ENCODE results near the gene MTAP.

Gene MTAP

DNA sequence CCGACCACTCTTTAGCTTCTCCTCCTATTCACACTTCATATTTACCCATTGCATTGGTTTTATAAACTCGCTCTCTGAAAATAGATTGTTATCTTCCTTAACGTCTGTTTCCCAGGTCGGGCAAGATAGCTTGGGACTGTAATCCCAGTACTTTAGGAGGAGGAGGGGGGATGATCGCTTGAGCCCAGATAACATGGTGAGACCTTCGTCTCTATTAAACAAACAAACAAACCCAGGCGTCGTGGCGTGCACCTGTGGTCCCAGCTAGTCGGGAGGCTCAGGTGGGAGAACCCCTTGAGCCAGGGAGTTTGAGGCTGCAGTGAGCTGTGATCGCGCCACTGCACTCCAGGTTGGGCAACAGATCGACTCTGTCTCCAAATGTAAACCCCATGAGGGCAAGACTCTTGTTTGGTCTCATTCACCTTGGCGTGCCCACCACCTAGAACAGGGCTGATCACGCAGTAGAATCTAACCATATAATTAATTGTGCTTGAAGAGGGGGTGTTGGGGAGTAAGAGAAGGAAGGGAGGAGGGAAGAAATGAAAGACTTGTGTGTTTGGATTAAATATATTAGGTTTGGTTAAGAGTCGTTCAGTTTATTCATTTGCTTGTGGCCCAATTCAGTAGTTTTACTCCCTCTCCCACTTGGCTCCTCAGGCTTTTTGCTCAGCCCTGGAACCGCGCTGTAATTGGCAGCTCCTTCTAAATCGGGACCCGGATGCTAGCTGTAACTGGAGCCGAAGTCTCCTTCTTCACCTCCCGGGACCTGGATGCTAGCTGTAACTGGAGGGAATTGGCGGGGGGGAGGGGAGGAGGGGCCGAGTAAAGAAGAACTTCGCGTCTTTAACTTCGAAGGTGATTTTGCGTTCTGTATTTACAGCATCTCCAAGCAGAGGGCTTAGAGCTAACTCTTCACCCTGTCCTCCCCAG, 166.8 kb downstream of the MTAP start:
- DNase-seq (ENCODE audit: low spot score) = no peak

DNA sequence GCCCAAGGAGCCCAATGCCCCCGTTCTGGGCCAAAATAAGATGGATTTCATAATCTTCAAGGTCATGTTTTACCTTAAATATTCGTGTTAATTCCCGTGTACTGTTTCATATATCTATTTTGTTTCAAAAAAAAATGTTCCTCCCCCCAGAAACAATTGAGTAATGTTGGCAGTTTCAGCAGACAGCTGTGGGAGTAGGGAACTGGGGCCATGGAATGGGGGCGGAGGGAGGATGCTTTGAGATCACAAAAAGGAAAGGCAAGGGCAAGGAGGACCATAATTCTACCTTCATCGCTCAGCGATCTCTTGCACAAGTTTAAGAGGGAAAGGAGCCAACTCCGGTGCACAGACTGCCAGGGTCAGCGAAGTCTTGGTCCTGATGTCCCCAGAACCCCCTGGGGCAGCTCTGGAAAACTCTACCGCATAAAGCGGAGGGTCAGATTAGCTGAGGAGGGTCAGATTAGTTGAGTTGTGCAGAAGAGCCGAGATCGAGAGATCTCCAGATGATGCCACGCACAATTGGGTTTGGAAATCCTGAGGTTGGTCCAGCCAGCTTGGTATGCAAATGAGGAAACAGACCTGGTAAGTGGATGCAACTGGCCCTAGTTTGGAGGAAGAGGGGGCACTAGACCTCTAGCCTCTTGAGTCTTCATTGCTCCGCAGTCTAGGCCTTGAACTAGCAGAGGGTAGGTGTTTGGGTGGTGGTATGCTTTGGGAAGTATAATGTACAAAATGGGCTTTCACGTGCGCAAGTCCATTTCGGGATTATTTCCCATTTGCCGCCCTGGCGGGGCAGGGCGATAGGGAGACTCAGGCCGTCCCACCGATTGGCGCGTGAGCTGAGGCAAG, 167.7 kb downstream of the MTAP start:
- DNase-seq (ENCODE audit: low spot score) = no peak

DNA sequence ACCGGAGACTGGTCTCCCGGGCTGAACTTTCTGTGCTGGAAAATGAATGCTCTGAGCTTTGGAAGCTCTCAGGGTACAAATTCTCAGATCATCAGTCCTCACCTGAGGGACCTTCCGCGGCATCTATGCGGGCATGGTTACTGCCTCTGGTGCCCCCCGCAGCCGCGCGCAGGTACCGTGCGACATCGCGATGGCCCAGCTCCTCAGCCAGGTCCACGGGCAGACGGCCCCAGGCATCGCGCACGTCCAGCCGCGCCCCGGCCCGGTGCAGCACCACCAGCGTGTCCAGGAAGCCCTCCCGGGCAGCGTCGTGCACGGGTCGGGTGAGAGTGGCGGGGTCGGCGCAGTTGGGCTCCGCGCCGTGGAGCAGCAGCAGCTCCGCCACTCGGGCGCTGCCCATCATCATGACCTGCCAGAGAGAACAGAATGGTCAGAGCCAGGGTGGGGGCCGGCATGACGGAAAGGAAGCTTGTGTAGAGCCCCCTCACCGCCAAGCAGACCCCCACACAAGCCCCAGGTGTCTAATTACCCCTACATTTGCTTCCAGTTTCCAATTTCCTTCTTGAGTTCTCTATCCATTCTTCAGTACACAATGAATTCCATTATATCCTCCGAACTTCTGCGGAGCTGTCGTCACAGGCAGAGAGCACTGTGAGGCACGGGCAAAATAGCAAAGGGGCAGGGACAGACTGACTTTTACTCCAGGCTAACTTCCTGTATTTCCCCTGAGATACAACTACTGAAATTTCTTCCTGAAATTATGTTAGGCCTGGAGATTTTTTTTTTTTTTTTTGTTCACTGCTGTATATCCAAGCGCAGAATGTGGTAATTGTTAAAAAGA, 168.6 kb downstream of the MTAP start:
- no peak for DNase-seq (ENCODE audit: low spot score)

DNA sequence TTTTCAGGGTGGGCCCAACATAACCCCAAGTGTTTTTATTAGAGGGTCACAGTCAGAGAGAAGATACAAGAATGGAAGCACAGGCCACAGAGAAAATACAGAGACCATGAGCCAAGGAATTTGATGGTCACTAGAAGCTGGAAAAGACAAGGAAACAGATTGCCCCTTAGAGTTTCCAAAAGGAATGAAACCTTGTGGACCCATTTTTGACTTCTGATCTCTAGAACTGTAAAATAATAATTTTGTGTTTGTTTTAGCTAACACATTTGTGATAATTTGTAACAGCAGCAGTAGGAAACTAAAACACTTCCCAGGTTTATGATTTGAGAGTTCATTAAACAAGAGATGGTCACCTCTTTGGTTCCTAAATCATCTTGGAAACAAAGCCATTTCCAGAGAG, 169.9 kb downstream of the MTAP start:
- DNase-seq (ENCODE audit: low spot score) = no peak

DNA sequence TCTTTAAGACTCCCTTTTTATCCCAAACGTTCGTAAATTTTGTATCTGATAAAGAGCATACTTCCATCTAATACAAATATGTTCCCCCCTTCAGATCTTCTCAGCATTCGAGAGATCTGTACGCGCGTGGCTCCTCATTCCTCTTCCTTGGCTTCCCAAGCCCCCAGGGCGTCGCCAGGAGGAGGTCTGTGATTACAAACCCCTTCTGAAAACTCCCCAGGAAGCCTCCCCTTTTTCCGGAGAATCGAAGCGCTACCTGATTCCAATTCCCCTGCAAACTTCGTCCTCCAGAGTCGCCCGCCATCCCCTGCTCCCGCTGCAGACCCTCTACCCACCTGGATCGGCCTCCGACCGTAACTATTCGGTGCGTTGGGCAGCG, 171.9 kb downstream of the MTAP start:
- DNase-seq (ENCODE audit: low spot score) = no peak

DNA sequence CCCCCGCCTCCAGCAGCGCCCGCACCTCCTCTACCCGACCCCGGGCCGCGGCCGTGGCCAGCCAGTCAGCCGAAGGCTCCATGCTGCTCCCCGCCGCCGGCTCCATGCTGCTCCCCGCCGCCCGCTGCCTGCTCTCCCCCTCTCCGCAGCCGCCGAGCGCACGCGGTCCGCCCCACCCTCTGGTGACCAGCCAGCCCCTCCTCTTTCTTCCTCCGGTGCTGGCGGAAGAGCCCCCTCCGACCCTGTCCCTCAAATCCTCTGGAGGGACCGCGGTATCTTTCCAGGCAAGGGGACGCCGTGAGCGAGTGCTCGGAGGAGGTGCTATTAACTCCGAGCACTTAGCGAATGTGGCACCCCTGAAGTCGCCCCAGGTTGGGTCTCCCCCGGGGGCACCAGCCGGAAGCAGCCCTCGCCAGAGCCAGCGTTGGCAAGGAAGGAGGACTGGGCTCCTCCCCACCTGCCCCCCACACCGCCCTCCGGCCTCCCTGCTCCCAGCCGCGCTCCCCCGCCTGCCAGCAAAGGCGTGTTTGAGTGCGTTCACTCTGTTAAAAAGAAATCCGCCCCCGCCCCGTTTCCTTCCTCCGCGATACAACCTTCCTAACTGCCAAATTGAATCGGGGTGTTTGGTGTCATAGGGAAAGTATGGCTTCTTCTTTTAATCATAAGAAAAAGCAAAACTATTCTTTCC, 172.4 kb downstream of the MTAP start:
- peak; percentile 28 for DNase-seq (ENCODE audit: low spot score)

DNA sequence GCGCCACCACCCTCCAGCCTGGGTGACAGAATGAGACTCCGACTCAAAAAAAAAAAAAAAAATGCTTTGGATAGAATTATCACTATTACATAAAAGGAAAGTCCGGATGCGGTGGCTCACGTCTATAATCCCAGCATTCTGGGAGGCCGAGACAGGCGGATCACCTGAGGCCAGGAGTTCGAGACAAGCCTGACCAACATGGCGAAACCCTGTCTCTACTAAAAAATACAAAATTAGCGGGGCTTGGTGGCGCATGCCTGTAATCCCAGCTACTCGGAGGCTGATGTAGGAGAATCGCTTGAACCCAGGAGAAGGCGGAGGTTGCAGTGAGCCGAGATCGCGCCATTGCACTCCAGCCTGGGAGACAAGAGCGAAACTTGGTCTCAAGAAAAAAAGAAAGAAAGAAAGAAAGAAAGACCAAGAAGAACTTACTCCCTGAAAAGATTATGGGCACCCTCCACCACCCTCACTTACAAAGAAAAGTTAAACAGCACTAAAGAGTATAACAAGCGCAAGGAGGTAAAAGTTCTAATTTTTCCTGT, 174.0 kb downstream of the MTAP start:
- no peak for DNase-seq (ENCODE audit: low spot score)

DNA sequence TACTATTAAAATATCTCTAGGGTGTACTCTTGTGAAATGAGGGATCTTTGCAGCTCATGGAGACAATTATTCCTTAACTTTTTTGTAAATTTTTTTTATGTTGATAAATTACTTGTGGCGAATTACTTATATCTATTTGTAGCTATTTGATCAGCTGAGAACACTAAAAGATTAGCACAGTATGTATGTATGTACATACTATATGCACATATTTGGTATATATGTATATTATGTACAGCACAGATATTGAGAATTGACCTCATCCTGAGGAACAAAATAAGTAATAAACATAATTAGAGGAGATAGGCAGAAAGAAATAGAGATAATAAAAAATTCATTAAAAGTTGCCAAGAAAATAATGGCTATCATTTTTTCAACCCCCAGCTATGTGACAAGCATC, 180.0 kb downstream of the MTAP start:
- DNase-seq (ENCODE audit: low spot score) = no peak

DNA sequence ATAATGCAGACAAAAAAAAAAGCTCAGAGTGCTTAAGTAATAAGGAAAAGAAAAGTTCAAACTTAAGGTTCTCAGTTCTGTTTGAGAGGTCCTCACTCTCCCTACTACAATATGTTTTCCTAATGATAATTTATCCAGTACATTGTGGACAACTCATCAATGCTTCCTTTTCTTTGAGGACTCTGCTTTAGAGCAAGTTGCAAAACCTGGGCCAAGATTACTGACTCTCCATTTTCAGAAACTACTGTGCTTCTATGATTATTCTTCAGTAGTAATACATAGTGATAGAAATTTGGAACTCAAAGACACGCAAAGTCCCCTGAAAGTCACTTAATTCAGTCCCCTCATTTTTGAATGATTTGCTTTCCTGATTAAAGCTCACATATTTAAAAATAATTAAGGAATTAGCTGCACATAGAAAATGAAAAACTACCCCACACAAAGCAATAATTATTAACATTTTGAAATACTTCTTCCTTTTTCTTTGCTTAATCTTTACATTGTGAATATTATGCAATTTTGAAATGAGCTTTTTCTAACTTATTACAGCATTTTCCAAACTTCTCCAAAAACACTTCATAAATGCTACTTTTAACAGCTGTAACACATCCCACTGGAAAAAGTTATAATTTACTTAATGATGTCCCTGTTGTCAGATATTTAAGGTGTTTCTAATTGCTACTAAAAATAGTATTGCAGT, 180.6 kb downstream of the MTAP start:
- no peak for DNase-seq (ENCODE audit: low spot score)

DNA sequence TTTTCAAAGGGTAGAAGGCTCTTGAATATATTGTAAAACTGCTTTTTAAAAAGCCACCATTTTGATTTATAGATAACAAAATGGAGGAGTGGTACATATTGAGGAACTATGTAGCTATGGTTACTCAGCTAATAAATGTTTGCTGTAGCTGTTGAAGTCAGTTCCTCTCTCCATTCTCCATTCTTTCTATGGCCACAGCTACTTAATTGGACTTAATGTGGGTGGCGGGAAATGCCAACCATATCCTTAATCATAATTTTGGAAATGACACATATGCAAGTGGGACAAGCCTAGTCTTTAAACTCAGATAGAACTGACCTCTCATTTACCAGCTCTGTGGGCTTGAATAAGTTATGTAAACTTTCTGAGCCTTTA, 181.1 kb downstream of the MTAP start:
- no peak for DNase-seq (ENCODE audit: low spot score)

DNA sequence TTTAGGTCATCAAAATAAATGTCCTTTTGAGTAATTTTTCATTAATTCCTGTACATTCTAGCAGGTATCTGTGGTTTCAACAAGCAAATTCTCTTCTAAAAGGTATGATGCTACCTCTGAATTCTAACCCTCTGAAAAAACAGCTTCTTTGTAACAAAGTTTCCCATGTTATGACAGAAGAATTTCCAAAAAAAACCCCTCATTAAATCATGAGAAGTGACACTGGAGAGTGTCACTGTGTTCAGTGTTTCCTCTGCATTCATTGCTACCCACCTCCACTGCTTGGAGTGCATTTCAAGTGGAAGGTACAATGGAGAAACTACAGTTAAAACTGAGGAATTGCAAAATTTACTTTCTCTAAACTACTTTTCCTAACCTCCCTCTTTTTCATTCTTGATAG, 181.7 kb downstream of the MTAP start:
- no peak for DNase-seq (ENCODE audit: low spot score)

DNA sequence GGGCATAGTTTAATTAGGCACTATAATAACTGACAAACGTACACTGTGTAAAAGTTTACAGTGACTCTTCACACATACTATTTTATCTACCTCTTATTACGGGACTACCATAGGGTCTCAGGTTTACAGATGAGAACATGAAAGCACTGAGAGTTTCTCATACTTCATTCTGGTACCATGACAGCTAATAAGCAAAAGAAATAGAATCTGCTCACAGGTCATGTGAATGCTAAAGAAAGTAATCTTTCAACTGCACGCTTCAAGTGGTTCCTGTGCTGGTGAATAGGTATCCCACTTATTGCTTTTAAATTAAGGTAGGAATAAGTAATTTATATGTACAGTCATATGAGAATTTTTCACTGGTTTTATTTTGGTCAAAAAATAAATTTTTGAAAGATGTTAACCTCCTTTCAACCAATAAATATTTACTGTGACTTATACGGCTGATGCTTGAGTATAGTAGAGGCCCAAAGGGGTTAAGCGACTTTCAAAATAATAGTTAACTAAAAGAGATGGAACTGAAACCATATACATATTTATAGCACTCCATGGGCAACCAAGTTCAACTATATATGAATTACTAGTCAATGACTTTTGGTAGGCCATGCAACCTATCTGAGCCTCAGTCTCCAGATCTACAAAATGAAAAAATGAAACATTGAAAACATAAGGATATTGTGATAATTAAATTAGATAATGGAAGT, 183.7 kb downstream of the MTAP start:
- DNase-seq (ENCODE audit: low spot score) = no peak
